Neural cell (in vitro differentiated cells): ENCODE measurements around the gene DECR2. TPM values are rescaled to one million over a fixed set of nuclear protein-coding genes. Genes with fewer than 3 reads are reported as not detected.

Experiments used
- H2AFZ ChIP-seq: fragments of 200-600, 300-800 bp; sonication (generic), shearing (Covaris generic); 2 replicates; pipeline ENCODE4 v1.6.0; 2014; ENCODE audit warnings: low read depth, mild to moderate bottlenecking, antibody characterized with exemption, low read length, moderate library complexity
- H3F3A ChIP-seq: fragments of 200-600 bp; shearing (Covaris generic); 2 replicates; pipeline ENCODE4 v1.6.1; 2016; ENCODE audit warnings: mild to moderate bottlenecking, moderate library complexity, mixed read lengths, antibody characterized with exemption, low read length; ENCODE audit not compliant: insufficient read depth, poor library complexity, severe bottlenecking
- H3K27ac ChIP-seq: fragments of 200-600, 300-800 bp; sonication (generic), shearing (Covaris generic); 2 replicates; pipeline ENCODE4 v1.5.1; 2014; ENCODE audit warnings: mild to moderate bottlenecking, low read length, moderate library complexity
- H3K27me3 ChIP-seq: fragments of 300-800, 200-600 bp; sonication (generic), shearing (Covaris generic); 2 replicates; pipeline ENCODE4 v1.6.0; 2014; ENCODE audit warnings: mild to moderate bottlenecking, low read depth, low read length, moderate library complexity; ENCODE audit not compliant: insufficient read depth
- H3K36me3 ChIP-seq: fragments of 300-800, 200-600 bp; sonication (generic), shearing (Covaris generic); 2 replicates; pipeline ENCODE4 v1.5.1; 2014; ENCODE audit warnings: mild to moderate bottlenecking, antibody characterized with exemption, low read length, moderate library complexity; ENCODE audit not compliant: insufficient read depth
- H3K4me2 ChIP-seq: fragments of 300-800, 200-600 bp; sonication (generic), shearing (Covaris generic); 2 replicates; pipeline ENCODE4 v1.6.0; 2014; ENCODE audit warnings: mild to moderate bottlenecking, low read length
- H3K4me3 ChIP-seq: fragments of 300-800, 200-600 bp; sonication (generic), shearing (Covaris generic); 2 replicates; pipeline ENCODE4 v1.5.1; 2014; ENCODE audit warnings: mild to moderate bottlenecking, low read length, moderate library complexity
- H3K79me2 ChIP-seq: fragments of 200-600 bp; shearing (Covaris generic); replicated peaks from 2 replicates; pipeline ENCODE4 v1.6.0; 2014; ENCODE audit warnings: mild to moderate bottlenecking, low read length, moderate library complexity; ENCODE audit not compliant: insufficient read depth
- H3K9ac ChIP-seq: fragments of 300-800, 200-600 bp; sonication (generic), shearing (Covaris generic); 2 replicates; pipeline ENCODE4 v1.6.1; 2016; ENCODE audit warnings: mild to moderate bottlenecking, low read length, mixed read lengths
- H3K9me2 ChIP-seq: fragments of 200-600 bp; shearing (Covaris generic); 2 replicates; pipeline ENCODE4 v1.6.1; 2016; ENCODE audit warnings: mild to moderate bottlenecking, low read length, mixed read lengths; ENCODE audit not compliant: insufficient read depth
- H3K9me3 ChIP-seq: fragments of 200-600, 300-800 bp; sonication (generic), shearing (Covaris generic); 2 replicates; pipeline ENCODE4 v1.6.1; 2016; ENCODE audit warnings: mild to moderate bottlenecking, mixed run types, low read length, moderate library complexity, mixed read lengths
- H4K20me1 ChIP-seq: fragments of 200-600 bp; shearing (Covaris generic); 2 replicates; pipeline ENCODE4 v1.6.1; 2016; ENCODE audit warnings: mild to moderate bottlenecking, mixed run types; ENCODE audit not compliant: insufficient read depth
- CTCF ChIP-seq: fragments of 450-650 bp; IDR thresholded peaks from 2 replicates; pipeline ENCODE4 v1.5.1; 2014; ENCODE audit warnings: antibody characterized with exemption, mild to moderate bottlenecking, moderate library complexity; ENCODE audit not compliant: poor library complexity, severe bottlenecking
- EP300 ChIP-seq: fragments of 450-650 bp; conservative IDR thresholded peaks from 2 replicates; pipeline ENCODE4 v1.6.1; 2014; ENCODE audit warnings: antibody characterized with exemption, mild to moderate bottlenecking, moderate library complexity; ENCODE audit not compliant: poor library complexity, severe bottlenecking
- EZH2 ChIP-seq: fragments of 200-600, 300-800 bp; shearing (Covaris generic), sonication (generic); IDR thresholded peaks from 2 replicates; pipeline ENCODE4 v1.6.1; 2014; ENCODE audit warnings: antibody characterized with exemption, low read length, borderline replicate concordance, mild to moderate bottlenecking; ENCODE audit not compliant: insufficient read depth, poor library complexity, severe bottlenecking
- MXI1 ChIP-seq: fragments of 450-650 bp; conservative IDR thresholded peaks from 2 replicates; pipeline ENCODE4 v1.6.1; 2014; ENCODE audit warnings: antibody characterized with exemption, mild to moderate bottlenecking; ENCODE audit not compliant: poor library complexity, severe bottlenecking
- POLR2AphosphoS5 ChIP-seq: IDR thresholded peaks from 2 replicates; pipeline ENCODE4 v1.6.1; 2012
- RAD21 ChIP-seq: fragments of 450-650 bp; conservative IDR thresholded peaks from 2 replicates; pipeline ENCODE4 v1.6.1; 2014; ENCODE audit warnings: antibody characterized with exemption, mild to moderate bottlenecking, moderate library complexity
- REST ChIP-seq: IDR thresholded peaks from 2 replicates; pipeline ENCODE4 v1.6.1; 2012; ENCODE audit warnings: borderline replicate concordance
- SMC3 ChIP-seq: fragments of 450-650 bp; conservative IDR thresholded peaks from 2 replicates; pipeline ENCODE4 v1.6.1; 2014; ENCODE audit warnings: antibody characterized with exemption, mild to moderate bottlenecking, moderate library complexity; ENCODE audit not compliant: poor library complexity
- TAF1 ChIP-seq: IDR thresholded peaks from 2 replicates; pipeline ENCODE4 v1.6.1; 2012; ENCODE audit warnings: low read depth
- polyA plus RNA-seq: library from polyadenylated mRNA; depleted of rRNA; stranded (reverse); fragments of >200 nt; gene quantifications from 2 replicates; pipeline ENCODE4 v1.2.3, GENCODE V29; 2014

The DECR2 gene
- polyA plus RNA-seq, 1 donor from 2014 or later: 58.8 TPM

GRCh38 chr16:378821-379182 lies 22.9 kb upstream of the DECR2 start:
- Histone ChIP-seq H4K20me1 (peaks cover 4% of the 10 kb centered on the region), H3K4me2 (no peak overlapping the region), H2AFZ (no peak overlapping the region), H3K27me3 (no peaks in the 10 kb centered on the region), H3F3A (no peaks in the 10 kb centered on the region), H3K36me3 (no peaks in the 10 kb centered on the region), H3K79me2 (peaks cover 6% of the 10 kb centered on the region), H3K9me3 (no peaks in the 10 kb centered on the region), H3K9ac (no peak overlapping the region), H3K9me2 (no peaks in the 10 kb centered on the region), H3K27ac (no peak overlapping the region), H3K4me3 (no peak overlapping the region)
- TF ChIP-seq EP300: no peak
- no peak for TF ChIP-seq POLR2AphosphoS5
- no peak for TF ChIP-seq RAD21
- TF ChIP-seq CTCF: no peak
- TF ChIP-seq TAF1: no peak
- TF ChIP-seq MXI1: no peak
- no peak for TF ChIP-seq REST
- no peak for TF ChIP-seq EZH2
- TF ChIP-seq SMC3: no peak

- Histone ChIP-seq H3K4me3 (no peak overlapping the region), H3K9me3 (no peaks in the 10 kb centered on the region), H3K27me3 (no peaks in the 10 kb centered on the region), H4K20me1 (peaks cover 4% of the 10 kb centered on the region), H3K36me3 (no peaks in the 10 kb centered on the region), H3F3A (no peaks in the 10 kb centered on the region), H3K9ac (no peak overlapping the region), H3K4me2 (no peak overlapping the region), H3K27ac (no peak overlapping the region), H2AFZ (no peak overlapping the region), H3K9me2 (no peaks in the 10 kb centered on the region), H3K79me2 (peaks cover 6% of the 10 kb centered on the region)
- TF ChIP-seq CTCF (no peak), EZH2 (no peak), RAD21 (no peak), TAF1 (no peak), EP300 (no peak), MXI1 (no peak), SMC3 (no peak), POLR2AphosphoS5 (no peak), REST (no peak)
These were observed 22.3 kb upstream of the DECR2 start for GRCh38 chr16:379183-379960.
